T-helper 2 cell treated with Interferon-gamma antibody and Interleukin-4, amounts not matched to agents 5 μg/mL and 100 μg/mL, for 36 hours (primary cell): Measurements from ENCODE around the gene RIMS4.
"Not testable (repeated sequence)": the region's sequence is repeated elsewhere in the genome, so short reads cannot be mapped to it uniquely, and the experiment has no call there.

Experiments used
- DNase-seq: peaks from one replicate; pipeline ENCODE4 v3.0.0; 2021; ENCODE audit warnings: low spot score
- H3K27ac Mint-ChIP-seq: one replicate; pipeline ENCODE4 v1.8.0; 2021; ENCODE audit warnings: mild to moderate bottlenecking, mixed read lengths
- H3K27me3 Mint-ChIP-seq: one replicate; pipeline ENCODE4 v1.8.0; 2021; ENCODE audit warnings: low read depth, mixed read lengths
- H3K36me3 Mint-ChIP-seq: one replicate; pipeline ENCODE4 v1.8.0; 2021; ENCODE audit warnings: low read depth, mixed read lengths
- H3K4me1 Mint-ChIP-seq: one replicate; pipeline ENCODE4 v1.8.0; 2021; ENCODE audit warnings: low read depth, mixed read lengths
- H3K4me3 Mint-ChIP-seq: one replicate; pipeline ENCODE4 v1.8.0; 2022; ENCODE audit warnings: mild to moderate bottlenecking, moderate library complexity, mixed read lengths
- H3K9me3 Mint-ChIP-seq: one replicate; pipeline ENCODE4 v1.8.0; 2021; ENCODE audit warnings: mixed read lengths

The RIMS4 gene

DNA sequence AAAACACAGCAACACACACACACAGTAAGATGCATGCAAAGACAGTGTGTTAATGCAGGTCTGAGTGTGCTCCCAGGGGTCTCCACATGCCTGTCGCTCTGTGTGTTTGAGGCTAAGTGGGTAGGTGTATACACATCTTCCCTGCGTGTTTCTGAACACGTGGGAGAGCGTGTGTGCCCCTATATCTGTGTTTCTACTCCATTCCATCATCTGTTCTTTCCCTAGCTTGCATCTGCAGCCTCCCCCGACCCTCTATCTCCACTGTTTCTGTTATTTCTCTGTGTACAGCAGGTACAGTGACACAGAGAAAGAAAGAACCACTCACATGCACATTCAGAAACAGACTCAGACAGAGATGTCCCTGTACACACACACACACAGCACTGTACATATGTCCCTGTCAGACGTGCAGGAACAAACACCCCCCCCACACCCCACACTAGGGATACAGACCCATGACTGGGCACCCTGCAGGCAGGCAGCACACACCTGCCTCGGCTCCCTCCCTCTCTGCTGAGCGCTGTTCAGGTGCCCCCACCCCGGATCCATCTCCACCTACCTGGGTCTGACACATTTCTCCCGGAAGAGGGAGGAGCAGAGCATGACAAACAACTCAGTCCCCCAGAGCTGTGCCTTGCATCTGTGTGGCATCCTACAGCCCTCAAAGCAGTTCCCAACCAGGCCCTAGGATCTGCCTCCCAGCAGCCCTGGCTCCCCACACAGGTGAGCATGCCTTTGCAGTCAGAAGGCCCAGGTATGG, 37.1 kb downstream of the RIMS4 start:
- H3K9me3 Mint-ChIP-seq: no peaks in the 10 kb centered on the region
- no peak overlapping the region for H3K27ac Mint-ChIP-seq
- H3K4me1 Mint-ChIP-seq: no peaks in the 10 kb centered on the region
- no peak overlapping the region for H3K4me3 Mint-ChIP-seq
- H3K36me3 Mint-ChIP-seq: no peaks in the 10 kb centered on the region
- peaks cover 4% of the 10 kb centered on the region for H3K27me3 Mint-ChIP-seq
- DNase-seq: no peak

DNA sequence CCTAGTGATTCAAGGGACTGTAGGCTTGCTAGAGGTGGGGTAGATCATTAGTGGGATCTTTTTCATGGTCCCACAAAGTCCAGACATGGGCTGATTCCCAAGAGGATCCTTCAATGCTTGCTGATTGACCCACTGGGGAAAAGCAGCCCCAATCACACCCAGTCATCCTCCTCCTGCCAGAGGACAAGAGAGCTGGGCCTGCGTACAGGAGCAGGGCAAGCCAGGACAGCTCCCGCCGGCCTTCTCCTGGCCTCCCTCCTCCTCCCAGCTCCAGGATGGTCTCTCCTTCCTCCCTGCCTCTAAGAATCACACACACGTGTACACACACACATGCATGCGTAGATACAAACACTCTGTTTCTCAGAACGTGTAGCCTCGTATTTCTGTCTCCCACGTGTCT, 37.7 kb downstream of the RIMS4 start:
- H3K4me1 Mint-ChIP-seq: no peaks in the 10 kb centered on the region
- no peak for DNase-seq
- H3K9me3 Mint-ChIP-seq: no peaks in the 10 kb centered on the region
- H3K4me3 Mint-ChIP-seq: no peak overlapping the region
- peaks cover 4% of the 10 kb centered on the region for H3K27me3 Mint-ChIP-seq
- H3K27ac Mint-ChIP-seq: no peak overlapping the region
- H3K36me3 Mint-ChIP-seq: no peaks in the 10 kb centered on the region

DNA sequence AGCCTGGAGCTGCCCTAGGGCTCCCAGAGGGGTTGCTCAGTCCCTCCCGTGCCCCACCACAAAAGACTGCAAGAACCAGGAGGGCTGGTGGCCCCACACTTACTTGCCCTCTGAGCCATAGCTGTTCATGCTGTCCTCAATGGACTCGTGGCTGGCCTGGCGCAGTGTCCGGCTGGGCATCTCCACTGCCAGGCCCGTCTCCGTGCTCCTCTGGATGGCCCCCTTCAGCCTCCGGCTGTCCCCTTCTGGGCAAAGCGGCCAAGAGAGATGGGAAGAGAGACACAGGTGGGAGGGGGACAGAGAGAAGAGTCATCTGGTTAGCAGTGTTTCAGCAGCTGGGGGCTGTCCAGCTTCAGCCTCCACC, 39.2 kb downstream of the RIMS4 start:
- no peak overlapping the region for H3K4me3 Mint-ChIP-seq
- H3K4me1 Mint-ChIP-seq: no peaks in the 10 kb centered on the region
- H3K36me3 Mint-ChIP-seq: no peaks in the 10 kb centered on the region
- no peaks in the 10 kb centered on the region for H3K9me3 Mint-ChIP-seq
- no peak overlapping the region for H3K27ac Mint-ChIP-seq
- H3K27me3 Mint-ChIP-seq: peaks cover 4% of the 10 kb centered on the region
- DNase-seq: no peak

DNA sequence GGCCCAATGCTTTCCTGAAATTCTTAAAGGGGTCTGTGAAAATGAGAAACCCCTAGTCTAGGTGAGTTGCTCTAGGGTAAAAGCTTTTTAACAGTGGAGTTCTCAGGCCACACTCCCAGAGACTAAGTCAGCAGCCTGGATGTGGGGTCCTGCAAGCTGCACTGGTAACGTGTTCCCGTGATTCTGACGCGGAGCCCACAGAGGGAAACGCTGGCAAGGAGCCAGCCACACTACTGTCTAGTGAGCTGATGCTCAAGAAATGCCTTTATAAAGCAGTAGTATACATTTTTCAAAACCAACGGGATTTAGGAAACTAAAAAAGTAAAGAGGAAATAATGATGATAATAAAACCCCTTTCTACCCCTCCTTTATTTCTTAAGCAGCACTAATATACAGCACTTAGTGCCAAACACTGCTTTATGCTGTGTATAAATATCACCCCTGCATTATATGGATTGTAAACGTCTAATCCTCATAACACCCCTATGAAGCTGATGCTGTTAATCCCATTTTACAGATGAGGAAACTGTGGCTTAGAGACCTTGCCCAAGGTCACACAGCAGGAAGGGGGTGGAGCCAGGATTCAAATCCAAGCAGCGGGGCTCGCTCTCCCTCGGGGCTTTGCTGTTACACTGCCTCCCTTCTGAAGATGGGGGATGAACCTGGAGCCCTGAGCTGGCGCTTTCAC, 39.7 kb downstream of the RIMS4 start:
- H3K36me3 Mint-ChIP-seq: no peaks in the 10 kb centered on the region
- DNase-seq: no peak
- H3K27ac Mint-ChIP-seq: no peak overlapping the region
- H3K9me3 Mint-ChIP-seq: no peaks in the 10 kb centered on the region
- H3K4me3 Mint-ChIP-seq: no peak overlapping the region
- H3K27me3 Mint-ChIP-seq: peaks cover 4% of the 10 kb centered on the region
- no peaks in the 10 kb centered on the region for H3K4me1 Mint-ChIP-seq

DNA sequence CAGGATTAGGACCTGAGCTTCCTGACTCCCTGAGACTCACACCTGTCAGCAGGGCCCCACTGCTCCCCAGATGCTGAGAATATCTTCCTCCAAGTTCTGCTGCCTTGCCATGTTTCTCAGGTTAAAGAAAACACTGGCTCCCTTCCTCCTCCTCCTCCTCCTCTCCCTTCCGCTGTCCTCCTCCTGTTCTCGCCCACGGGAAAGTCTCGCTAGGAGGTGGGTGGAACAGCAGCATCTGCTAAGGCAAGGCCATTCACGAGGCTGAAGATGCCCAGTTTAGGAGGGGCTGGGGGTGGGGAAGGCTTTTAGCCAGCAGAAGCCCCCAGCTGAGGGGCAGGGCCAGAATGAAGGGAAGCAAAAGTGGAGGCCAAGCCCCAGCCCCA, 40.9 kb downstream of the RIMS4 start:
- Mint-ChIP-seq H3K27me3 (peaks cover 4% of the 10 kb centered on the region), H3K9me3 (no peaks in the 10 kb centered on the region), H3K36me3 (no peaks in the 10 kb centered on the region), H3K4me3 (no peak overlapping the region), H3K27ac (no peak overlapping the region), H3K4me1 (no peaks in the 10 kb centered on the region)
- no peak for DNase-seq

DNA sequence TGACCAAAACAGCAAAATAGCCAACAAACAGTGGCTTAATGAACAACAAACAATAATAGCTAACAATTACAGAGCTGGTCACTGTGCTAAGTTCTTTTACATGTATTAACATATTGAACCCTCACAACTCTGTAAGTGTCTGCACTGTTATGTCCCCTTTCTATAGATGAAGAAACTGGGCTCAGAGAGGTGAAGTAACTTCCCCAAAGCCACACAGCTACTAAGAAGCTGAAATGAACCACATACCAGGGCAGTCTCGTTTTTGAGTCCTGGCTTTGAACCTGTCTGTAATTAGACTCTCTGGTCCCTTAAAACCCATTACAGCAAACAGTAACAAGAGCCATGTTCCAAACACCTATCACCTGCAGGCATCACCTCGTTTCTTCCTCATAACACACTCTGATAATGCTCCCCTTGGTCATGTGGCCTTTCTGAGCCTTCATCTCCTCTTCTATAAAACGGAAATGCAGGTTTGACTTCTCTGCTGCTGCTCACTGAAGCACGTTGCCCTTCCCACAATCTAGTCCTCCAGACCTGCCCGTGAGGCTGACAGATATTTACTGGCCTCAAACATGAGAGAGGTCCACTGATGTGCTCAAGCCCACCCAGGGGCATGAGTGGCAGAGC, 41.4 kb downstream of the RIMS4 start:
- peaks cover 4% of the 10 kb centered on the region for H3K27me3 Mint-ChIP-seq
- H3K9me3 Mint-ChIP-seq: no peaks in the 10 kb centered on the region
- H3K4me3 Mint-ChIP-seq: no peak overlapping the region
- H3K27ac Mint-ChIP-seq: no peak overlapping the region
- H3K4me1 Mint-ChIP-seq: no peaks in the 10 kb centered on the region
- DNase-seq: no peak
- no peaks in the 10 kb centered on the region for H3K36me3 Mint-ChIP-seq

DNA sequence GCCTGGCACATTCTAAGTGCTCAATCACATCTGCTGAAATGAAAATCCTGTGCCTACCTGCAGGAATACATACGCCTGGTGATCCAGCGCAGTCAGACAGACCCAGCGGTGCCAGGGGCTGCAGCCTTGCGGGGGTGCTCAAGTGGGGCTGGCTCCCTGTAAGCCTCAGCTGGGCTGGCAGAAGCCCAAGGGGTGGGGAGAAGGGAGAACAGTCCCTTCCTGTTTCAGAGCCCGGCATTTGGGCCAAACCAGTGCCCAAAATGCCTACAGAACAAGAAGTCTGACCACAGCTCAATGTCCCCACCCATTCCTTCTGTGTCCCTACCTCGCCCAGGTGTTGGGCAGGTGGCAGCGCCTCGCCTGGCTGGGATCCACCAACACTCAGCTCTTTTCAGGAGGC, 42.1 kb downstream of the RIMS4 start:
- Mint-ChIP-seq H3K27me3 (peaks cover 4% of the 10 kb centered on the region), H3K4me3 (no peak overlapping the region), H3K9me3 (no peaks in the 10 kb centered on the region), H3K36me3 (no peaks in the 10 kb centered on the region), H3K27ac (no peak overlapping the region), H3K4me1 (no peaks in the 10 kb centered on the region)
- DNase-seq: no peak

DNA sequence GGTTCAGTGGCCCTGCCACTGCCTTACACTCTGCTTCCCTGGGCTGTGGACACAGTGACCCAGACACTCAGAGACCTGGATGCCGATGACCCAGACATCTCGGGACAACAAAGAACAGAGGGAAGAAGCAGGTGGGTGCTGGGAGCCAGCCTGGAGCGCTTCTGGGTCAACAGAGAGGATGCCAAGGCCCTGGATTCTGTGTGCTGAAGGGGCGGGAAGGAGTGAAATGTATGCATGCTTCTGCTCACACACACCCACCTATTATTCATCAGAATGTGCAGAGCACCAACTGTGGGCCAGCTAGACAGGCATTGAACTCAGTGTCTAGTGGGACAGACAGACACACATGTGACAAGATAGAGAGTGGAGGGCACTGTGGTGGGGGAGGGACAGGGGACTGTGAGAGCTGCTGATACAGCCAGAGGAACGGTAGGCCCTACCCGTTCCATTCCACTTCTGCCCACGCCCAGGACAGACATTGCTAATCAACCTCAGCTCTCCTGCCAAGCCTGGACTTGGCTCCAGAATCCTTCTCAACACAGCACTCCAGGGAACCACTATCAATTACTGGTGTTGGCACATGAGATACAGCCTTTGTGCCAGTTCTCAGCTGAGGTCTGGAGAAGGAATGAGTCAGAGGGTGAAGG, 44.5 kb downstream of the RIMS4 start:
- no peaks in the 10 kb centered on the region for H3K4me1 Mint-ChIP-seq
- no peak overlapping the region for H3K4me3 Mint-ChIP-seq
- no peak for DNase-seq
- H3K27ac Mint-ChIP-seq: no peak overlapping the region
- peaks cover 2% of the 10 kb centered on the region for H3K27me3 Mint-ChIP-seq
- no peaks in the 10 kb centered on the region for H3K9me3 Mint-ChIP-seq
- no peaks in the 10 kb centered on the region for H3K36me3 Mint-ChIP-seq

DNA sequence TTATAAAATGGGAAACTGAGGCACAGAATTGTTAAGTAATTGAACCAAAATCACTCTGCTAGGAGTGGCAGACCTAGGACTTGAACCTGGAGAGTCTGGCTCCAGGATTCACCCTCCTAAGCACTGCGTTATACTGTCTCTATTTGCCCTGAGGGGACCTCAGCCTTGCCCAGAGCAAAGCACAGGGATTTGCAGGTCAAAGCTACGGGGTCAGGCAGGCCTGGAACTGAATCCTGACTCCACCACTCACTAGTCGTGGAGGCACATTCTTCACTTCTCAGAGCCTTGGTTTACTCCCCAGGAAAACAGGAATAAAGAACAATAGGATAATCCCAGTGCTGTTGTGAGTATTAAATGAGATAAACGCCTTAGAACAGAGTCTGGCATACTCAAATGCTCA, 45.3 kb downstream of the RIMS4 start:
- no peaks in the 10 kb centered on the region for H3K9me3 Mint-ChIP-seq
- H3K4me1 Mint-ChIP-seq: no peaks in the 10 kb centered on the region
- no peak overlapping the region for H3K27ac Mint-ChIP-seq
- no peak for DNase-seq
- no peaks in the 10 kb centered on the region for H3K36me3 Mint-ChIP-seq
- H3K4me3 Mint-ChIP-seq: no peak overlapping the region
- H3K27me3 Mint-ChIP-seq: peaks cover under 1% of the 10 kb centered on the region

DNA sequence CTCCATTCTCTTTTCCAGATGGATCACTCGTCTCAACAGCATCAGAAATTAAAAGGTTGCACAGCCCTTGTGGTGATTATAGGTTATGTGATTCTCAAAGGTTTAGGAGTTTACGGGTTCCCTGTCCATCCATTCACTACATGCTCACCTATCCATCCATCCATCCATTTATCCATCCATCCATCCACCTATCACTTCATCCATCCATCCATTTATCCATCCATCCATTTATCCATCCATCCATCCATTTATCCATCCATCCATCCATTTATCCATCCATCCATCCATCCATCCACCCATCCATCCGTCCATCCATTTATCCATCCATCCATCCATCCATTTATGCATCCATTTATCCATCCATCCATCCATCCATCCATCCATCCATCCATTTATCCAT, 46.5 kb downstream of the RIMS4 start:
- H3K4me1 Mint-ChIP-seq, DNase-seq, H3K27me3 Mint-ChIP-seq, H3K4me3 Mint-ChIP-seq, H3K27ac Mint-ChIP-seq, H3K9me3 Mint-ChIP-seq, H3K36me3 Mint-ChIP-seq: not testable (repeated sequence)

DNA sequence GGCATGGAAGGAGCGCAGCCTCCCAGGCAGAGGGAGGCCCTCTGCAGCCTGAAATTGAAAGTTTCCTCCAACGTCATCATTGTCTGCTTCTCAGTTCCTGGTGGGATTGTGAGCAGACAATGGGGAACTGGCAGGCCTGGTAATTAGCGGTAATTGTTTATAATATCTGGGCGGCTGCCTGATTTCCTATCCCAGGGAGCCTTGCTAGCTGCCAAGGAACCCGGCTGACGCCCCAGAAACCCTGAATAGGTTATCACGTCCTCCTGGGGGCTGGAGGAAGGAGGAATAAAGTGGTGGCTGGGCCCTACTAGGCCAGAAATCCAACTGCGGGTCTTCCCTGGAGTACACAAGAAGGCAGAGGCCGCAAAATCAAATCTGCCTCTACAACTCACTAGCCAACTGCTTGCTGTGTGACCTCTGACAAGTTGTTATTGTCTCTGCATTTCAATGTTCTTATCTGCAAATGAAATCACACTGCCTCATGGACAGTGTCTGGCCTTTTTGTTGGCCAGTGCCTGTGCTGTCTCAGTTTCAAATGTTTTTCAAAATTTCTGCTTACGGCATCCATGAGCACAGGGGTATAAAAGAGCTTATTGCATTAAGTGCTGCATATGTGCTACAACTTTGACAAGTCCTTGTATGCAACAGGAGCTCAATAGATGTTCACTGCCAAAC, 47.7 kb downstream of the RIMS4 start:
- no peaks in the 10 kb centered on the region for H3K36me3 Mint-ChIP-seq

DNA sequence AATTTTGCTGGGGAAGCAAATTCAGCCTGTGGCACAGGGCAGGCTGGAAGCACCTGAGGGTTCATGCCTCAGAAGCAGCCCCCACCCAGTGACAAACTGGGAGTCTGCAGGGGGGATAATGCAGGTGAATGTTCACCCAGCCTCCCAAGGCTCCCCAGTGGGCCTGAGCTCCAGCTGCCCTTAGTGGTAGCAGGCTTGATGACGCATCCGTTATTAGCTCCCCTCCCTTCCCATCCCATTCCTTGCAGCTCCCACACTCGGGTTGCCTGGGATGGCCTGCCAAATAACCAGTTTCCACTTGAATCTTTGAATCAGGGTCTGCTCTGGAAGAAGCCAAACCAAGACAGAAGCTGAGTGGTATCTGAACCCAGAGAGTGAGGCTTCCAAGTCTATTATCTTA, 48.9 kb downstream of the RIMS4 start:
- Mint-ChIP-seq H3K4me1 (no peaks in the 10 kb centered on the region), H3K36me3 (no peaks in the 10 kb centered on the region), H3K9me3 (no peaks in the 10 kb centered on the region), H3K4me3 (no peak overlapping the region), H3K27me3 (peaks cover 5% of the 10 kb centered on the region), H3K27ac (no peak overlapping the region)
- DNase-seq: no peak

More for the DNA sequence above, 47.7 kb downstream of the RIMS4 start:
- H3K27ac Mint-ChIP-seq: no peak overlapping the region
- H3K27me3 Mint-ChIP-seq: peaks cover 5% of the 10 kb centered on the region
- no peak overlapping the region for H3K4me3 Mint-ChIP-seq
- DNase-seq: no peak
- no peaks in the 10 kb centered on the region for H3K9me3 Mint-ChIP-seq
- no peaks in the 10 kb centered on the region for H3K4me1 Mint-ChIP-seq

DNA sequence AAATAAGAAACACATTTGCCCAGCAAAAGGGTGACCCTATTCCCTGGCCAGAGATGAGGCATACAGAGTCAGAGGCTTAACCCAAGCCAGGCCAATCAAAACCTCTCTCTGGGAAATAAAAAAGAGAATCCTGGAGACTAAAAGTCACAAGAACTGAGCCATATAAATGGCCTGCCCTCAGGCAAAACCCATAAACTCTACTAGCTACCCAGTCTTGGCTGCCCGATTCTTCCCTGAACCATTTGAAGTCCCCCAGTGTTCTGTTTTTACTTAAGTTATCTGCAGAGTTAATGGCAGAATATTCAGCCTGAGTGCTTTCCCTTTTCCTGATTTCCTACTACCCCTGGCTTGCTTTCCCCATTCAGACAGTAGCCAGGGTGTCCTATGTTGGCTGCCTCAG, 50.8 kb downstream of the RIMS4 start:
- H3K4me3 Mint-ChIP-seq: no peak overlapping the region
- peaks cover 5% of the 10 kb centered on the region for H3K27me3 Mint-ChIP-seq
- no peaks in the 10 kb centered on the region for H3K9me3 Mint-ChIP-seq
- H3K4me1 Mint-ChIP-seq: no peaks in the 10 kb centered on the region
- DNase-seq: no peak
- H3K27ac Mint-ChIP-seq: no peak overlapping the region
- H3K36me3 Mint-ChIP-seq: no peaks in the 10 kb centered on the region
